Activated T-helper 17 cell treated with anti-CD3 and anti-CD28 coated beads, Interleukin-2, amount 50 U/mL, for 72 hours (primary cell): ENCODE measurements around the gene PTPRA. TPM values are rescaled to one million over a fixed set of nuclear protein-coding genes. Genes with fewer than 3 reads are reported as not detected.
A peak's percentile ranks its signal among the peaks of the same experiment; 100 is the strongest.

Experiments used
- ATAC-seq: fragments of 150-1000 bp; cut with Tn5 transposase; replicated peaks from 2 replicates; pipeline ENCODE4 v1.10.0; 2021; ENCODE audit warnings: mild to moderate bottlenecking, moderate library complexity
- H3K27ac Mint-ChIP-seq: one replicate; pipeline ENCODE4 v1.8.0; 2022; ENCODE audit warnings: mixed read lengths
- H3K27me3 Mint-ChIP-seq: one replicate; pipeline ENCODE4 v1.8.0; 2022; ENCODE audit warnings: mixed read lengths
- H3K36me3 Mint-ChIP-seq: one replicate; pipeline ENCODE4 v1.8.0; 2022; ENCODE audit warnings: low read depth, mild to moderate bottlenecking, mixed read lengths
- H3K4me1 Mint-ChIP-seq: one replicate; pipeline ENCODE4 v1.8.0; 2022; ENCODE audit warnings: mixed read lengths
- H3K4me3 Mint-ChIP-seq: one replicate; pipeline ENCODE4 v1.8.0; 2022; ENCODE audit warnings: mild to moderate bottlenecking, mixed read lengths
- H3K9me3 Mint-ChIP-seq: one replicate; pipeline ENCODE4 v1.8.0; 2022; ENCODE audit warnings: mixed read lengths
- total RNA-seq, 2 donors: library from RNA; stranded (reverse); gene quantifications; one replicate each; pipeline ENCODE4 v1.2.3, GENCODE V29; 2022

Gene PTPRA
- total RNA-seq, 2 donors from 2014 or later: 40.0 to 46.5 TPM

GRCh38 chr20:2867081-2867864, 6.0 kb upstream of the PTPRA start:
- H3K36me3 Mint-ChIP-seq: peaks cover 17% of the 10 kb centered on the region
- ATAC-seq: no peak
- no peak overlapping the region for H3K4me3 Mint-ChIP-seq
- no peak overlapping the region for H3K27ac Mint-ChIP-seq
- no peaks in the 10 kb centered on the region for H3K27me3 Mint-ChIP-seq
- H3K9me3 Mint-ChIP-seq: no peaks in the 10 kb centered on the region
- peaks cover 21% of the 10 kb centered on the region for H3K4me1 Mint-ChIP-seq

DNA sequence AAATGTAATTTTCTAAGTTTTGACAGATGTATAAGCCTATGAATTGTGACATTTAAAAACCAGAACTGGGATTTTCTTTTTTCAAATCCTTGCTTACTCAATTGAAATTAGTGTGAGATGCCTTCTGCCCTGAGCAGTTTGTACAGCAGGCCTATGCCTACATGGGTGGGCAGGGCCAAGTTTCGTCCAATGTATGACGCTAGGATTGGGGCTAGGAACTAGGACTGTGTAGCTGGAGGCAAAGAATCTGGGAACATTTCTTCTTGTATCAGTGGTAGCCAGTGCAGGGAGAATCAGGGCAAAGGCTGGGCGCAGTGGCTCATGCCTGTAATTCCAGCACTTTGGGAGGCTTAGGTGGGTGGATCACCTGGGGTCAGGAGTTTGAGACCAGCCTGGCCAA, 3.9 kb upstream of the PTPRA start:
- H3K27me3 Mint-ChIP-seq: no peaks in the 10 kb centered on the region
- H3K4me1 Mint-ChIP-seq: peaks cover 21% of the 10 kb centered on the region

GRCh38 chr20:2871111-2871465, 2.2 kb upstream of the PTPRA start:
- peaks cover 11% of the 10 kb centered on the region for H3K36me3 Mint-ChIP-seq
- H3K27ac Mint-ChIP-seq: no peak overlapping the region
- H3K4me3 Mint-ChIP-seq: peak overlapping the region; percentile 96
- peaks cover 33% of the 10 kb centered on the region for H3K4me1 Mint-ChIP-seq
- ATAC-seq: no peak
- no peaks in the 10 kb centered on the region for H3K9me3 Mint-ChIP-seq
- no peaks in the 10 kb centered on the region for H3K27me3 Mint-ChIP-seq

More for the DNA sequence above, 3.9 kb upstream of the PTPRA start:
- Mint-ChIP-seq H3K27ac (no peak overlapping the region), H3K36me3 (peaks cover 11% of the 10 kb centered on the region), H3K4me3 (no peak overlapping the region), H3K9me3 (no peaks in the 10 kb centered on the region)
- ATAC-seq: no peak

DNA sequence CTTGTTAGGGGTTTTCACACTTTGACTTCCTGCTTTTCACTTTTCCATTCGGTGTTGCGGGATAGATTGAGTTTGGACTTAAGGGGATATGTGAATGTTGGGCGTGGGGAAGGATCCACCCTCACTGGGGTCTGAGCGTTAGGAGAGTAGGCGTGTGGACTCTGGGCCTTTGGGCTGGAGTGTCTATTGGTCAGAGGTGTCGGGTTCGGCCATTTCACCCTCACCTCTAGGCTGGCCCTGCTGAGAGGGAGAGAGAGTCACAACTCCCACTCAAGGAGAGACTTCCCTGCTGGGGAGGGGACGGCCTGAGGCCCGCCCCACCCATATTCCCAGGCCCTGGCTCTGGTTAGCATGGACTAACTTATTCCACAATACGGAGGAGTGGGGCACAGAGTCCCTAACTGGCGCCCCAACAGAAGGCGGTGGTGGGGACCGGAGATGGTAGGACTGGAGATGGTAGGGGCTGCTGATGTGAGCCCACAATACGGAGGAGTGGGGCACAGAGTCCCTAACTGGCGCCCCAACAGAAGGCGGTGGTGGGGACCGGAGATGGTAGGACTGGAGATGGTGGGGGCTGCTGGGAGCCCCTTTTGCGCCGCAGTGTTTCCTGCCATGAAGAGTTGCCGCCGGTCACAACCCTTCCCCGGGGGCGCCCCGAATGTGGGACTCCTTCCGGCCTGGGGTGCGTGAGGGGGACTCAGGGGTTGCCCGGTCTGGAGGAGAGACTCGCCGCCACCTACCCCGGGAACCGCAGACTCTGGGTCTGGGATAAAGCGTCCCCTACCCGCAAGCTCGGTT, 1.4 kb upstream of the PTPRA start:
- no peaks in the 10 kb centered on the region for H3K9me3 Mint-ChIP-seq
- H3K36me3 Mint-ChIP-seq: peaks cover 14% of the 10 kb centered on the region
- peak overlapping the region; percentile 96 for H3K4me3 Mint-ChIP-seq
- no peak for ATAC-seq
- H3K4me1 Mint-ChIP-seq: peaks cover 37% of the 10 kb centered on the region
- H3K27ac Mint-ChIP-seq: no peak overlapping the region
- H3K27me3 Mint-ChIP-seq: no peaks in the 10 kb centered on the region

GRCh38 chr20:2872459-2873009, 747 bp upstream of the PTPRA start:
- H3K36me3 Mint-ChIP-seq: peaks cover 20% of the 10 kb centered on the region
- no peaks in the 10 kb centered on the region for H3K9me3 Mint-ChIP-seq
- peak overlapping the region; percentile 90 for H3K27ac Mint-ChIP-seq
- H3K4me1 Mint-ChIP-seq: peaks cover 36% of the 10 kb centered on the region
- peak; percentile 48 for ATAC-seq
- H3K27me3 Mint-ChIP-seq: no peaks in the 10 kb centered on the region
- peak overlapping the region; percentile 96 for H3K4me3 Mint-ChIP-seq

DNA sequence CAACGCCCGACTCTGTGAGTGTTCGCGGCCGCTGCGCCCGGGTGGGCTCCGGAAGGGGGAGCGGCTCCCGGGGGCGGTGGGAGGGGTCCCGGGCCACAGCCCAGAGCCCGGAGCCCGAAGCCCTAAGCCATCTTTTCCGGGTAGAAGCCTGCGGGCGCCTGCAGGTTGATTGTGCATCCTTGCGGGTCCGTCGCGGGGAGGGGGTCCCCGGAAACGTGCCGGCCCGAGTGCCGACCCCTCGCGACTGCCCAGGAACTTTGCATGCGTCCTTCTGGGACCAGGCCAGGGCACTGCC, 413 bp downstream of the PTPRA start:
- Mint-ChIP-seq H3K9me3 (no peaks in the 10 kb centered on the region), H3K4me3 (peak overlapping the region; percentile 75), H3K4me1 (peaks cover 37% of the 10 kb centered on the region), H3K27ac (peak overlapping the region; percentile 11), H3K27me3 (no peaks in the 10 kb centered on the region), H3K36me3 (peaks cover 26% of the 10 kb centered on the region)
- no peak for ATAC-seq

DNA sequence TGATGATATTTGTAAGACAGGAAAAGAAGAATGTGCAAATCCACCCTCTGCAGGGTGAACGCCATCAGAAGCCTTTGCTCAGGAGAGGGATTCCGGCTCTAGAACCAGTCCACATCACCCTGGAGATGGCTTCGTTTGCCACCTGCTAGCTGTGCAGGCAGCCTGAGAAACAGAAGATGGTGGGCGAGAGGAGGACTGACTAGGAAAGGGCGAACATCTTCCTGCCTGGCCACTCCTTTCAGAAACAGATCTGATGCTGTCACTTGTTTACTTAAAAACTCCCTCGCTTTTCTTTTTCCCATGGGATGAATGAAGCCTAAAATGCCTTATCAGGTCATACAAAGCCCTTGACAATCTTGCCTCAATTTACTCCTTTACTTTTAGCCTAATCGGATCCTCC, 1.2 kb downstream of the PTPRA start:
- no peaks in the 10 kb centered on the region for H3K27me3 Mint-ChIP-seq
- H3K27ac Mint-ChIP-seq: peak overlapping the region; percentile 11
- H3K36me3 Mint-ChIP-seq: peaks cover 27% of the 10 kb centered on the region
- no peak for ATAC-seq
- H3K9me3 Mint-ChIP-seq: no peaks in the 10 kb centered on the region
- H3K4me1 Mint-ChIP-seq: peaks cover 42% of the 10 kb centered on the region
- H3K4me3 Mint-ChIP-seq: peak overlapping the region; percentile 75

DNA sequence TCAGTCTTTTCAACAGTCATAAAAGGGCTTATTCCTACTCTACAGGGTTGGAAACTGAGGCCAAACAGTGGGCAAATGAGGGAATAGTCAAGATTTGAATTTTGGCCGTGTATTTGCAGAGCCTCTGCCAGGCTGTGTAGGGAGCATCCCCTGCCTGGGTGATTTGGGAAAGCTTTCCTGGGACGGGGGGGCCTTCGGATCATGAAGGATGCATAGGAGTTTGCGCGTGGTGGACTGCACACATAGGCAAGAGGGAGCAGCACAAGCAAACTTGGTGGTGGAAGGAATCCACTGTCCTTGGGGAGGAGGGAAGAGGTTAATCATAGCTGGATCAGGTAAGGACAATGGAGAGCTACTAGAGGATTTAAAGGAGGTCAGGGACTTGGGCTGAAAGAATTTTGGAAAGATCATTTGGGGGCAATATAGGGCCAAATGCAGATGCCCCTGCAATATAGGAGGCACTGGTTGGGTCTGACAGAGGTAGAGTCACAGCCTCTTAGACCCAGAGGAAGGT, 2.5 kb downstream of the PTPRA start:
- H3K4me3 Mint-ChIP-seq: peak overlapping the region; percentile 75
- H3K27me3 Mint-ChIP-seq: no peaks in the 10 kb centered on the region
- H3K36me3 Mint-ChIP-seq: peaks cover 27% of the 10 kb centered on the region
- no peak for ATAC-seq
- no peak overlapping the region for H3K27ac Mint-ChIP-seq
- H3K9me3 Mint-ChIP-seq: no peaks in the 10 kb centered on the region
- H3K4me1 Mint-ChIP-seq: peaks cover 35% of the 10 kb centered on the region

DNA sequence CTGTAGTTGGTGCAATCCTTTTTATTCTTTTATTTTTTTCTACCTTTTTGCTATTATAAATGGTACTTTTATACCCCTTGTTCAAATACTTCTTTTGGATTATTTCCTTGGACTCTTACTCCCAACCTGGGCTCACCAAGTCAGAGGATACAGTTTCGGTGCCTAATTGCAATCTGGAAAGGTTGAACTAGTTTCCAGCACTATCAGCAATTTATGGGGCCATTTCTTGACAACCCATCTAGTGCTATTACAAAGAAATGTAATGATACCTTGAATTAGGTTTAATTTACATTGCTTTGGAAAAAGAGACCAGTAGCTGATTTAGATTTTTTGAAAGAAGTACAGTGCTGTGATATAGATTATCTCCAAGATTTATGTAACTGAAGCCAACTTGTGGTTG, 5.2 kb downstream of the PTPRA start:
- Mint-ChIP-seq H3K27me3 (no peaks in the 10 kb centered on the region), H3K27ac (no peak overlapping the region), H3K36me3 (peaks cover 27% of the 10 kb centered on the region), H3K4me1 (peaks cover 24% of the 10 kb centered on the region), H3K9me3 (no peaks in the 10 kb centered on the region), H3K4me3 (no peak overlapping the region)
- no peak for ATAC-seq

DNA sequence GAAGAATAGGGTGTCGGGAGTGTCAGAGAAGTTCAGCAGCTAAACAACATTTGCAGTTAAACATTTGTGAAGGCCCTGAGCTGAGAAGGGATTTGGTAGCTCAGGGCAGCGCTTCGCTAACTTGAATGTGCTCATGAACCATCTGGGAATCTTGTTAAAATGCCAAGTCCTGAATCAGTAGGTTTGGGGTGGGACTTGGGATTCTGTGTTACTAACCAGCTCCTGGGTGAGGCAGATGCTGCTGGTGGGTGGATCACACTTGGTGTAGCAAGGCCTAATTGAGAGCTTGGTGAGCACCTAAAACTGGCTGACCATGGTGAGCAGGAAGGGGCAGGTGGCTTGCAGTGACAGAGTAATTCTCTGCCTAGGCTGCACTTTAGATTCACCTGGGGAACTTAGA, 5.9 kb downstream of the PTPRA start:
- no peak for ATAC-seq
- Mint-ChIP-seq H3K9me3 (no peaks in the 10 kb centered on the region), H3K4me3 (no peak overlapping the region), H3K4me1 (peaks cover 30% of the 10 kb centered on the region), H3K27ac (no peak overlapping the region), H3K27me3 (no peaks in the 10 kb centered on the region), H3K36me3 (peaks cover 27% of the 10 kb centered on the region)

- Mint-ChIP-seq H3K4me3 (no peak overlapping the region), H3K4me1 (peaks cover 35% of the 10 kb centered on the region), H3K27ac (no peak overlapping the region), H3K27me3 (no peaks in the 10 kb centered on the region), H3K9me3 (no peaks in the 10 kb centered on the region), H3K36me3 (peaks cover 17% of the 10 kb centered on the region)
- no peak for ATAC-seq
Measured at GRCh38 chr20:2880650-2881049, 7.4 kb downstream of the PTPRA start.

GRCh38 chr20:2883726-2884637, 10.7 kb downstream of the PTPRA start:
- Mint-ChIP-seq H3K36me3 (no peaks in the 10 kb centered on the region), H3K9me3 (no peaks in the 10 kb centered on the region), H3K27me3 (no peaks in the 10 kb centered on the region), H3K4me3 (no peak overlapping the region), H3K4me1 (peaks cover 39% of the 10 kb centered on the region), H3K27ac (peak overlapping the region; percentile 23)
- peak; percentile 60 for ATAC-seq

DNA sequence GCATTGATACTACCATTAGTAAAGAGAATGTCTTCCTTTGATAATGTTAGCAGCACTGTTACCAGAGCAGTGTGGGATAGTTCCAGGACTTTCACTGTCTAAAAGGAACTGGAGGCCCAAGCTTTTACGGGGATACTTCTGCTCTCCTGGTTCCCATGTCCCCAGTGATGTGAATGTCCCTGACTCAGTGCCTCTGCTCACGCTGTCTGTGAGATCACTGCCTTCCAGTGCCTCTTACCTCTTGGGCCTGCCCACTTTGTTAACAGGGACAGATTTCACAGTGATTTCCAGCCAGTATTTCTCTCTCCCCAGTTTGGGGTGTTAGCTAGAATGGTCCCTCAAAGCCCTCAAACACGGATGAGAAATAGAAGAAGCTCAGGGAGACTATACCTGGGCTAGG, 14.4 kb downstream of the PTPRA start:
- no peak for ATAC-seq
- Mint-ChIP-seq H3K4me3 (no peak overlapping the region), H3K27ac (no peak overlapping the region), H3K4me1 (peaks cover 54% of the 10 kb centered on the region), H3K27me3 (no peaks in the 10 kb centered on the region), H3K36me3 (peaks cover 10% of the 10 kb centered on the region), H3K9me3 (no peaks in the 10 kb centered on the region)
